Measurements from ENCODE around the gene PAK6.

GRCh38 chr15:40312370-40313158, 73.7 kb downstream of the PAK6 start:
- TF ChIP-seq CTCF (IDR thresholded peaks at IDR 0.05) (no peak), POLR2A (IDR thresholded peaks at IDR 0.05) (no peak)
